B cell (primary cell): ENCODE results near the gene PLCB1. TPM values are rescaled to one million over a fixed set of nuclear protein-coding genes. Genes with fewer than 3 reads are reported as not detected.

Source experiments
- ATAC-seq: fragments of 200-7000 bp; cut with Tn5 transposase; one replicate; pipeline ENCODE4 v1.10.0; 2021; ENCODE audit warnings: low read depth, mild to moderate bottlenecking, moderate number of reproducible peaks, moderate library complexity
- CTCF ChIA-PET: fragments of 350-600 bp; sonication (Branson Sonifier 250); formaldehyde crosslinking; loops from one replicate; lab custom pipeline; 2021; ENCODE audit warnings: antibody characterized with exemption, inconsistent platforms; lab: Charles Lee
- POLR2A ChIA-PET: fragments of 350-600 bp; sonication (Branson Sonifier 250); formaldehyde crosslinking; loops from one replicate; lab custom pipeline; 2021; ENCODE audit warnings: antibody characterized with exemption; lab: Charles Lee
- DNase-seq: peaks from one replicate; pipeline ENCODE4 v3.0.0; 2013
- H2AFZ ChIP-seq: 2 replicates; pipeline ENCODE4 v1.6.1; 2012; ENCODE audit warnings: mild to moderate bottlenecking, low read depth, low read length; ENCODE audit not compliant: insufficient read depth, poor library complexity, severe bottlenecking
- H3K27ac ChIP-seq, 2 donors: 1 replicate in 1 of 2; 2 replicates in 1 of 2; pipeline ENCODE4 v1.5.1; 2012 to 2013; ENCODE audit warnings: low read length in 2 of 2, mild to moderate bottlenecking in 2 of 2, moderate library complexity in 1 of 2
- H3K27me3 ChIP-seq, 4 experiments: fragments of 200-600 bp in 1 of 4; sonication (generic) in 1 of 4; replicated peaks in 1 of 4; 1 replicate in 2 of 4; 2 replicates in 2 of 4; pipeline versions ENCODE4 v1.6.1 to v1.7.0; 2013 to 2016; ENCODE audit warnings: low read length in 3 of 4, mild to moderate bottlenecking in 2 of 4, mixed read lengths in 1 of 4, moderate library complexity in 1 of 4; ENCODE audit not compliant: insufficient read depth in 4 of 4, control insufficient read depth in 3 of 4; ENCODE audit errors: control extremely low read depth in 1 of 4
- H3K36me3 ChIP-seq, 2 experiments: replicated peaks in 1 of 2; 1 replicate in 1 of 2; 2 replicates in 1 of 2; pipeline versions ENCODE4 v1.6.1 to v1.7.1; 2013; ENCODE audit warnings: low read length in 1 of 2; ENCODE audit not compliant: insufficient read depth in 2 of 2, control insufficient read depth in 1 of 2; ENCODE audit errors: control extremely low read depth in 1 of 2, extremely low read depth in 1 of 2
- H3K4me1 ChIP-seq, 2 donors: fragments of 200-600 bp in 1 of 2; sonication (generic) in 1 of 2; 1 replicate in 1 of 2; 2 replicates in 1 of 2; pipeline versions ENCODE4 v1.5.1 to v1.6.1; 2013 to 2017; ENCODE audit warnings: low read length in 2 of 2; ENCODE audit not compliant: control insufficient read depth in 2 of 2, insufficient read depth in 2 of 2
- H3K4me2 ChIP-seq: replicated peaks from 2 replicates; pipeline ENCODE3; 2012; ENCODE audit warnings: mild to moderate bottlenecking, low read depth, low read length; ENCODE audit not compliant: poor library complexity, severe bottlenecking
- H3K4me3 ChIP-seq, 5 experiments: fragments of 200-600 bp in 1 of 5; sonication (generic) in 1 of 5; 1 replicate in 3 of 5; 2 replicates in 2 of 5; pipeline versions ENCODE4 v1.5.1 to v1.7.0; 2011 to 2016; ENCODE audit warnings: low read length in 4 of 5, mild to moderate bottlenecking in 4 of 5, low read depth in 2 of 5, control low read depth in 1 of 5, moderate library complexity in 1 of 5; ENCODE audit not compliant: insufficient read depth in 1 of 5; ENCODE audit errors: control extremely low read depth in 1 of 5, extremely low read depth in 1 of 5
- H3K79me2 ChIP-seq: fragments of 200-600 bp; sonication (generic); one replicate; pipeline ENCODE4 v1.6.0; 2016; ENCODE audit warnings: low read length; ENCODE audit not compliant: control insufficient read depth, insufficient read depth
- H3K9ac ChIP-seq: fragments of 200-600 bp; sonication (generic); 2 replicates; pipeline ENCODE4 v1.6.1; 2017; ENCODE audit warnings: mild to moderate bottlenecking, low read length, moderate library complexity
- H3K9me3 ChIP-seq, 3 donors: one replicate each; pipeline versions ENCODE4 v1.6.1 to v1.7.1; 2013; ENCODE audit warnings: low read length in 2 of 3; ENCODE audit not compliant: control insufficient read depth in 2 of 3, insufficient read depth in 1 of 3; ENCODE audit errors: control extremely low read depth in 1 of 3
- H4K20me1 ChIP-seq: 2 replicates; pipeline ENCODE4 v1.6.0; 2012; ENCODE audit warnings: mild to moderate bottlenecking, low read length; ENCODE audit not compliant: insufficient read depth, control insufficient read depth, poor library complexity, severe bottlenecking
- H3K27ac Mint-ChIP-seq: one replicate; pipeline ENCODE4 v1.8.0; 2021; ENCODE audit warnings: mixed read lengths
- H3K27me3 Mint-ChIP-seq: one replicate; pipeline ENCODE4 v1.8.0; 2021; ENCODE audit warnings: mixed read lengths
- H3K4me1 Mint-ChIP-seq: one replicate; pipeline ENCODE4 v1.8.0; 2021; ENCODE audit warnings: mixed read lengths
- H3K4me3 Mint-ChIP-seq: one replicate; pipeline ENCODE4 v1.8.0; 2021; ENCODE audit warnings: mixed read lengths
- H3K9me3 Mint-ChIP-seq: one replicate; pipeline ENCODE4 v1.8.0; 2022; ENCODE audit warnings: mixed read lengths; ENCODE audit not compliant: insufficient read depth
- CTCF ChIP-seq: fragments of 200-600 bp; IDR thresholded peaks from one replicate; pipeline ENCODE4 v1.8.0; 2022; ENCODE audit warnings: antibody characterized with exemption, mild to moderate bottlenecking
- EZH2 ChIP-seq: IDR thresholded peaks from 2 replicates; pipeline ENCODE4 v1.6.1; 2012; ENCODE audit warnings: borderline replicate concordance, low read depth, mild to moderate bottlenecking, moderate library complexity, low read length; ENCODE audit not compliant: insufficient read depth, poor library complexity, severe bottlenecking
- WGBS: methylation state at CpG from one replicate; pipeline ENCODE4 v1.1.5; 2013; ENCODE audit warnings: missing lambda C conversion rate; ENCODE audit not compliant: insufficient coverage; 5-methylcytosine and 5-hydroxymethylcytosine counted together
- intact Hi-C: fragments of 100-400 bp; cut with micrococcal nuclease; formaldehyde crosslinking; loops from one replicate; pipeline ENCODE4 v1.10.0; 2022
- polyA plus RNA-seq: library from polyadenylated mRNA; depleted of rRNA; stranded (reverse); fragments of >200 nt; gene quantifications from 2 replicates; pipeline ENCODE4 v1.2.3, GENCODE V29; 2012
- total RNA-seq, 2 donors: library from RNA; stranded (reverse); fragments of 120-200 nt in 1 of 2; gene quantifications; 1 replicate in 1 of 2; 2 replicates in 1 of 2; pipeline versions ENCODE4 v1.2.3 to v1.2.4, GENCODE V29; 2013 to 2022

PLCB1 gene
- total and polyA plus RNA-seq, 2 donors (not counting 1 experiment from before 2014, with no cell fraction given) = 0.18 to 0.47 TPM

GRCh38 chr20:8540466-8540865 is 408.4 kb downstream of the PLCB1 start:
- no peak overlapping the region for H3K27ac Mint-ChIP-seq
- no peak for ATAC-seq
- H3K4me3 ChIP-seq = no peak overlapping the region
- peaks cover 29% of the 10 kb centered on the region for H3K4me1 Mint-ChIP-seq
- no peak overlapping the region for H3K9ac ChIP-seq
- H3K9me3 ChIP-seq = no peaks in the 10 kb centered on the region
- no peaks in the 10 kb centered on the region for H3K36me3 ChIP-seq
- DNase-seq = no peak
- no peak overlapping the region for H3K4me2 ChIP-seq
- no peak overlapping the region for H3K27ac ChIP-seq
- TF ChIP-seq CTCF = no peak
- TF ChIP-seq EZH2 = no peak
- intact Hi-C loops = no loop called here
- peaks cover 5% of the 10 kb centered on the region for H3K27me3 Mint-ChIP-seq
- H3K79me2 ChIP-seq = no peaks in the 10 kb centered on the region
- peaks cover 18 to 24% of the 10 kb centered on the region in 2 donors for H3K4me1 ChIP-seq
- H3K4me3 Mint-ChIP-seq = no peak overlapping the region
- CTCF ChIA-PET = no interaction called here
- POLR2A ChIA-PET = no interaction called here
- H2AFZ ChIP-seq = no peak overlapping the region
- no peaks in the 10 kb centered on the region for H3K9me3 Mint-ChIP-seq
- H4K20me1 ChIP-seq = no peaks in the 10 kb centered on the region
- no peaks in the 10 kb centered on the region for H3K27me3 ChIP-seq

GRCh38 chr20:8542110-8542486 is 410.0 kb downstream of the PLCB1 start:
- Histone ChIP-seq H3K27ac (no peak overlapping the region), H3K79me2 (no peaks in the 10 kb centered on the region), H3K4me1 (peaks cover 9 to 10% of the 10 kb centered on the region in 2 donors), H3K9me3 (no peaks in the 10 kb centered on the region), H3K4me2 (no peak overlapping the region), H3K9ac (no peak overlapping the region), H3K4me3 (no peak overlapping the region), H3K27me3 (no peaks in the 10 kb centered on the region), H3K36me3 (no peaks in the 10 kb centered on the region), H2AFZ (no peak overlapping the region), H4K20me1 (no peaks in the 10 kb centered on the region)
- Mint-ChIP-seq H3K9me3 (no peaks in the 10 kb centered on the region), H3K4me3 (no peak overlapping the region), H3K4me1 (peaks cover 16% of the 10 kb centered on the region), H3K27ac (no peak overlapping the region), H3K27me3 (peaks cover 5% of the 10 kb centered on the region)
- no peak for DNase-seq
- 100% methylated on average over 6 of the region's 9 CpGs for WGBS
- ChIA-PET CTCF (no interaction called here), POLR2A (no interaction called here)
- ATAC-seq = no peak
- TF ChIP-seq EZH2 (no peak), CTCF (no peak)
- intact Hi-C loops = no loop called here
